Heart left ventricle (tissue), 16 donors: Measurements from ENCODE around the gene ALOX5AP. TPM values are rescaled to one million over a fixed set of nuclear protein-coding genes. Genes with fewer than 3 reads are reported as not detected.

ENCODE experiments used
- ATAC-seq, 4 donors: fragments of 200-7000 bp; cut with Tn5 transposase; one replicate each; pipeline ENCODE4 v1.9.1; 2020 to 2022; ENCODE audit warnings: moderate library complexity in 4 of 4, mild to moderate bottlenecking in 3 of 4, moderate number of reproducible peaks in 1 of 4
- DNase-seq, 5 donors: peaks; one replicate each; pipeline ENCODE4 v3.0.0-alpha.2; 2020
- H3K27ac ChIP-seq, 12 donors: fragments of 200-600 bp; sonication (generic) in 4 of 12; one replicate each; pipeline versions ENCODE4 v1.5.0 to v1.8.0; 2016 to 2022; ENCODE audit warnings: mild to moderate bottlenecking in 2 of 12
- H3K27me3 ChIP-seq, 9 donors: fragments of 200-600 bp; sonication (generic) in 2 of 9; one replicate each; pipeline versions ENCODE4 v1.5.1 to v1.8.0; 2016 to 2022; ENCODE audit warnings: mild to moderate bottlenecking in 3 of 9
- H3K36me3 ChIP-seq, 9 donors: fragments of 200-600 bp; sonication (generic) in 2 of 9; one replicate each; pipeline versions ENCODE4 v1.5.0 to v1.8.0; 2018 to 2022; ENCODE audit warnings: mild to moderate bottlenecking in 2 of 9
- H3K4me1 ChIP-seq, 12 donors: fragments of 200-600 bp; sonication (generic) in 4 of 12; one replicate each; pipeline versions ENCODE4 v1.5.0 to v1.8.0; 2016 to 2022; ENCODE audit warnings: mild to moderate bottlenecking in 3 of 12
- H3K4me3 ChIP-seq, 12 donors: fragments of 200-600 bp; sonication (generic) in 4 of 12; one replicate each; pipeline versions ENCODE4 v1.5.0 to v1.8.0; 2017 to 2022; ENCODE audit warnings: mild to moderate bottlenecking in 9 of 12, moderate library complexity in 4 of 12
- H3K9me3 ChIP-seq, 12 donors: fragments of 200-600 bp; sonication (generic) in 4 of 12; one replicate each; pipeline versions ENCODE4 v1.5.0 to v1.8.0; 2016 to 2022; ENCODE audit warnings: mild to moderate bottlenecking in 1 of 12
- CTCF ChIP-seq, 12 donors: fragments of 200-600 bp; sonication (generic) in 4 of 12; IDR thresholded peaks; one replicate each; pipeline versions ENCODE4 v1.5.0 to v1.8.0; 2018 to 2022; ENCODE audit warnings: antibody characterized with exemption in 12 of 12, mild to moderate bottlenecking in 5 of 12
- POLR2A ChIP-seq, 2 donors: fragments of 450-650 bp; IDR thresholded peaks; one replicate each; pipeline ENCODE4 v1.6.1; 2017; ENCODE audit warnings: antibody characterized with exemption in 2 of 2, mild to moderate bottlenecking in 2 of 2, moderate library complexity in 2 of 2
- WGBS, 4 donors: extraction: QIAGEN DNeasy Blood & Tissue Kit in 2 of 4; methylation state at CpG; one replicate each; pipeline versions ENCODE4 v1.1.5 to v1.1.7; 2013 to 2018; 5-methylcytosine and 5-hydroxymethylcytosine counted together
- intact Hi-C, 10 donors: fragments of 100-400 bp; cut with DNase I; formaldehyde crosslinking; loops; one replicate each; pipeline versions ENCODE4 v1.11.1 to v1.14.2; 2022
- polyA plus RNA-seq, 2 donors: library from polyadenylated mRNA; stranded (reverse); fragments of 200-250 nt; gene quantifications; one replicate each; pipeline ENCODE4 v1.2.3, GENCODE V29; 2013
- total RNA-seq, 9 donors: library from RNA; depleted of rRNA in 2 of 9; stranded (reverse); fragments of >200 nt in 2 of 9; fragmentation: NEBNext Ultra II Directional in 3 of 9; extraction: Animal tissue kit (Norgen Biotek cat#: 25700) in 3 of 9; gene quantifications; one replicate each; pipeline versions ENCODE4 v1.1.0 to v1.2.4, GENCODE V29; 2016 to 2023
- donor health status: ischemic (EF 13 %, LVEDD 7.1; RV severe dilation, severe dysfunction).
- donor health status: healthy with polysubstance abuse.
- donor health status: DM: no; HTN: yes; CAD: no.
- donor health status: DM: no; HTN: no; CAD: no.
- donor health status: ischemic (EF 25% LVEDD 6.9; RV normal size, moderate dysfunction).
- donor health status: ischemic (EF 25% LVEDD 5.7; RV mildly dilated, moderate dysfunction).
- donor health status: healthy.
- donor health status: DM: yes; HTN: yes; CAD: no.
- donor health status: ischemic (EF 35%, LVEDD 5.7; RV mildly dilated, moderate dysfunction).
- donor health status: nonischemic (EF 11% LVEDD 7.7; RV severe dilation, severe dysfunction).
- donor health status: DM: yes; HTN: yes; CAD: no.
- donor health status: PGD.
- donor health status: ischemic (EF 29% LVEDD 5.4; RV normal size, mild dysfunction).
- donor health status: nonischemic (EF 23%, LVEDD 6.1; RV moderate dilation, normal function).

The ALOX5AP gene
- total and polyA plus RNA-seq, 11 donors, result 0.88 to 24.3 (median 8.8) TPM

- no peak for ATAC-seq
- Histone ChIP-seq H3K4me3 (no peak overlapping the region), H3K36me3 (no peaks in the 10 kb centered on the region), H3K9me3 (no peaks in the 10 kb centered on the region), H3K27me3 (no peaks in the 10 kb centered on the region), H3K4me1 (peaks cover 0 to 32% (median 8%) of the 10 kb centered on the region in 12 donors), H3K27ac (peak overlapping the region in 1 of 12 donors; percentile 5)
- intact Hi-C loops, result no loop called here
- DNase-seq, result no peak
- 85 to 92% (median 89%) methylated on average over 14 to 15 of the region's 15 CpGs for WGBS, 4 donors
- TF ChIP-seq POLR2A (IDR thresholded peaks at IDR 0.05), result no peak
- TF ChIP-seq CTCF (IDR thresholded peaks at IDR 0.05), result no peak
These were observed 36.8 kb upstream of the ALOX5AP start for GRCh38 chr13:30698488-30699005.

GRCh38 chr13:30700364-30700763 is 35.0 kb upstream of the ALOX5AP start:
- ATAC-seq (no peak), DNase-seq (no peak)
- Histone ChIP-seq H3K9me3 (no peaks in the 10 kb centered on the region), H3K4me1 (peaks cover 0 to 32% (median 8%) of the 10 kb centered on the region in 12 donors), H3K36me3 (no peaks in the 10 kb centered on the region), H3K4me3 (no peak overlapping the region), H3K27me3 (no peaks in the 10 kb centered on the region), H3K27ac (no peak overlapping the region)
- intact Hi-C loops, result no loop called here
- WGBS, 4 donors, result 58 to 71% (median 65%) methylated on average over 5 of the region's 5 CpGs
- TF ChIP-seq POLR2A (IDR thresholded peaks at IDR 0.05) (no peak), CTCF (IDR thresholded peaks at IDR 0.05) (no peak)

- DNase-seq (no peak), ATAC-seq (no peak)
- no peaks in the 10 kb centered on the region for H3K36me3 ChIP-seq
- H3K4me3 ChIP-seq, result no peak overlapping the region
- no peak overlapping the region for H3K27ac ChIP-seq
- no peaks in the 10 kb centered on the region for H3K9me3 ChIP-seq
- H3K4me1 ChIP-seq, result peaks cover 0 to 20% (median 8%) of the 10 kb centered on the region in 12 donors
- intact Hi-C loops, result no loop called here
- WGBS, 4 donors, result 95 to 97% (median 96%) methylated on average over 4 of the region's 4 CpGs
- TF ChIP-seq POLR2A (IDR thresholded peaks at IDR 0.05) (no peak), CTCF (IDR thresholded peaks at IDR 0.05) (no peak)
- no peaks in the 10 kb centered on the region for H3K27me3 ChIP-seq
These were observed 33.3 kb upstream of the ALOX5AP start for GRCh38 chr13:30702006-30702405.

- intact Hi-C loops, result no loop called here
- 56 to 63% (median 58%) methylated on average over 6 of the region's 6 CpGs for WGBS, 4 donors
- H3K27me3 ChIP-seq, result no peaks in the 10 kb centered on the region
- ATAC-seq, result no peak
- TF ChIP-seq CTCF (IDR thresholded peaks at IDR 0.05) (no peak), POLR2A (IDR thresholded peaks at IDR 0.05) (no peak)
- no peak overlapping the region for H3K4me3 ChIP-seq
- H3K4me1 ChIP-seq, result peaks cover 0 to 6% (median 0%) of the 10 kb centered on the region in 12 donors
- H3K9me3 ChIP-seq, result no peaks in the 10 kb centered on the region
- H3K27ac ChIP-seq, result no peak overlapping the region
- no peak for DNase-seq
- no peaks in the 10 kb centered on the region for H3K36me3 ChIP-seq
These were observed 30.7 kb upstream of the ALOX5AP start for GRCh38 chr13:30704596-30704995.
